Measurements from ENCODE around the gene WSCD1.

The WSCD1 gene

GRCh38 chr17:6163612-6164333 lies 93.6 kb downstream of the WSCD1 start:
- no peak for DNase-seq

- no peak for DNase-seq
Measured at GRCh38 chr17:6164996-6165395, 94.8 kb downstream of the WSCD1 start.

GRCh38 chr17:6165806-6166205 lies 95.6 kb downstream of the WSCD1 start:
- no peak for DNase-seq

GRCh38 chr17:6166492-6167179 lies 96.5 kb downstream of the WSCD1 start:
- DNase-seq = no peak

GRCh38 chr17:6168296-6168695 lies 98.1 kb downstream of the WSCD1 start:
- no peak for DNase-seq

GRCh38 chr17:6170349-6170748 lies 100.2 kb downstream of the WSCD1 start:
- no peak for DNase-seq

- no peak for DNase-seq
Measured at GRCh38 chr17:6172642-6173330, 102.6 kb downstream of the WSCD1 start.

GRCh38 chr17:6173653-6174052 lies 103.5 kb downstream of the WSCD1 start:
- DNase-seq = no peak
